C4-2B (cell line): ENCODE measurements around the gene TMEM134.

Experiments used
- CTCF ChIP-seq: fragments of 450-650 bp; conservative IDR thresholded peaks from 2 replicates; pipeline ENCODE4 v1.5.1; 2017; ENCODE audit warnings: mild to moderate bottlenecking
- ZFX ChIP-seq: fragments of 450-650 bp; IDR thresholded peaks from 2 replicates; pipeline ENCODE4 v1.6.1; 2017

- TF ChIP-seq CTCF (no peak), ZFX (no peak)
Observed at GRCh38 chr11:67494371-67495233, 25.6 kb upstream of the TMEM134 start.
